HG03558 (cell line): ENCODE results near the gene LCOR.

ENCODE experiments used
- ATAC-seq: cut with Tn5 transposase; IDR thresholded peaks from one replicate; pipeline ENCODE4 v1.9.1; 2021; ENCODE audit warnings: moderate number of reproducible peaks; ENCODE audit not compliant: unreplicated experiment; ENCODE audit errors: extremely low read depth

The LCOR gene

DNA sequence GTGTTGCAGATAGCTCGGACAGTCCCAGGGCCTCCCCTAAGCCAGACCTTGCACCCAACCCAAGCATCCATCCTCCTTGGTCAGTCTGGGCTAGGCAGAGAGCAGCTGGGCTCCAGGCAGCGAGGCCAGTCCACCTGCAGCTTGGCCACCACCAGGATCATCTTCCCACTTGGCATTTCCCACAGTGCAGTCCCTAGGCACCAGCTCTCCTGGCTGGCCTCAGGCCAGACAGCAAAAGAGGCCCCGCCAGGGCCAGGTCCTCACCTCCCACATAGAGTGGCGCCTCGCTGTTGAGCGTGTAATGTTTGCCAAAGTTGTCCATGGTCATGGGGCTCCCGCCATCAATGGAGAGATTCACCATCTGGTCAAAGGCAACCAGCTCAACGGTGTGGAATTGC lies 171.7 kb downstream of the LCOR start:
- no peak for ATAC-seq

DNA sequence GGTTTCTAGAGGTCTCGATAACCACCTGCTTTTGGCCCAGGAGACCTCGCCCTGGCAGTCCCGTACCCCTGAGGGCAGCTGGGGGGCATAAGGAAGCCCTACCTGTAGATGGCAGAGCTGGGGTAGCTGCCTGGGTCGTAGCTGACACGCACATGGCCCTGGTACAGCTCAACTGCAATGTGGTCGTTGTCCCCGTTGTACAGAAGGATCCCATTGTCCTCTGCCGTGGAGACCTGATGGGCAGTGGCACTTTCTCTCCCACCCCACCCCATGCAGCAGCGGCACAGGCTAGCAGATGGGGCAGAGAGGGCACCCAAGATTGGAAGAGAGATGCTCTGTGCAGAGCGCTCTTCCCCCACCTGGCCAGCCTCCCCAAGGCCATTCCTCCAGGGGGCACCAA lies 172.5 kb downstream of the LCOR start:
- ATAC-seq = no peak

DNA sequence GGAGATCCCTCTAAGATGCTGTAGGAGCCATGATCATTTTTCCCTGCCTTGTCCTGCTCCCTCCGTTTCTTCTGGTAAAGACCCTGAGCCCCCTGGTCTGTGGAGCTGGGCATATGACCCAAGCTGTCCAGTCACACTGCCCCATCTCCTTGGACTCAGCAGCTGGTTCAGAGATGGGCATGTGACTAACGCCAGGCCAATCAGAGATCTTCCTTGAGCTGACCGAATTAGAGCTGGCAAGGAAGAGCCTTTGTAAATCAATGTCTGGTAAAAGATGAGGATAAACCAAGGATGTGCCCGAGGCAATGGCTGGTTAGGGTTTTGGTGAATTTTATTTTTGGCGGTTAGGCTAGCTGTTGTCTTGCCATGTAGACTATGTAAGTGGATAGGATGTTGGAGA lies 173.3 kb downstream of the LCOR start:
- no peak for ATAC-seq

DNA sequence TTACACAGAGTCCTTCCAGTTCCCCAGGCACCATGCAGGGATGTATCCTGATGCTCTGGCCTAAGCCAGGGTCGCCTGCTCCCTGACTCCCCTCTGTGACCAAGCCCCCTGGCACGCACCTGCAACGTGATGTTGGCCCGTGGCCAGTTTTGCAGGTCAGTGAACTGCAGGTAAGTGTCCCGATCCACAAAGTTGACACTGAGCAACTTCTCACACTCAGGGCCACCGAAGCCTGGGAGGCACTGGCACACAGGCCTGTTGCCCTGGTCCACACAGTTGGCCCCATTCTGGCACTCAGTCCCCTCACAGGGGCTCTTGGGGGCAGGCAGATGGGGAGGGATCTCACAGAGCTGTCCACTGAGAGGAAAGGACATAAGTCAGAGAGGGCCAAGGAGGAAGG lies 174.3 kb downstream of the LCOR start:
- no peak for ATAC-seq

DNA sequence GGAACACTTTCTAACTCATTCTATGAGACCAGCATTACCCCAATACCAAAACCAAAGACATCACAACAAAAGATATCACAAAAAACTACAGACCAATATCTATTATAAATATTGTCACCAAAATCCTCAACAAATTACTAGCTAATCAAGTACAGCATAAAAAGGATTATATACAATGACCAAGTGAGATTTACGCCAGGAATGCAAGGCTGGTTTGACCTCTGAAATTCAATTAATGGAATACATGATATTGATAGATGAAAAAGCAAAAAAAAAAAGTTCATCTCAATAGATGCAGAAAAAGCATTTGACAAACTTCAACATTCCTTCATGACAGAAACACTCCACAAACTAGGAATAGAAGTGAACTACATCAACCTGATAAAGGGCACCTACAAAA lies 175.3 kb downstream of the LCOR start:
- ATAC-seq = no peak

DNA sequence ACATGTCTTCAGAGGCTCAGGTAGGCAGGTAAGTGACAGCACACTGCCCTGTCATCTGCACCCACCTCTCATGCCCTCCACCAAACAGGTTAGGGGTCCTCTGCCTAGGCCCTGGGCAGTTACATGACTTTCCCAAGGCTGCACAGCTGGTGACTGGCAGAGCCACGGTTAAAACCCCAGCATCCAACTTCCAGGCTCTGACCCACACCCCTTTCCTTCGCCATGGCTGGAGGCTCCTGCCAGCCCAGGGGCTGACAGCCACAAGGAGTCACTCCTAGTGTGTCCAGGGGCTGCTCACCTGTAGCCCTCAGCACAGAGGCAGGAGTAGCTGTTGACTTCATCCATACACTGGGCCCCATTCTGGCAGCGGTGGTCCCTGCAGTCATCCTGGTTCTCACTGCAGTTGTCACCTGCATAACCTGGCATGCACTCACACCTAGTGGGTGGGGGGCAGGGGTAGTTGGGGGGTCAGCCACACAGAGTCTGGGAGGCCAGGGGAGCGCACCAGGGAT lies 178.7 kb downstream of the LCOR start:
- no peak for ATAC-seq

DNA sequence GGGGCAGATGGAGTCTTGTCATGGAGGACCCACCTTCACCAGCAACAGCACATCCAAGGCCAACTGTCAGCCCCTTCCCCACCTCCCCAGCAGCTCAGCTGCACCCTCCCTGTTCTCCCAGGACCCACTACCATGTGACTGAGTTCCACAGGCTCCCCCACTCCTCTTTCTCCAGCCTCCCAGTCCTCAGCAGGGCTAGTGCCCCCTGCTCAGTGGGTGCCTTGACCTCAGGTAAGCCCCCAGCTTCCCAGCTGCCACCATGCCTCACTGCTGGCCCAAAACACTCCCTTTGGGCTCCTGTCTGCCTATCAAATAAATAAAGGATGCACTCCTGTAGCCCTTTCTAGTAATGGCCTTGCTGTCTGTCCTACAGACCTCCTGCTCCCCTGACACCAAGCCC lies 179.3 kb downstream of the LCOR start:
- no peak for ATAC-seq

DNA sequence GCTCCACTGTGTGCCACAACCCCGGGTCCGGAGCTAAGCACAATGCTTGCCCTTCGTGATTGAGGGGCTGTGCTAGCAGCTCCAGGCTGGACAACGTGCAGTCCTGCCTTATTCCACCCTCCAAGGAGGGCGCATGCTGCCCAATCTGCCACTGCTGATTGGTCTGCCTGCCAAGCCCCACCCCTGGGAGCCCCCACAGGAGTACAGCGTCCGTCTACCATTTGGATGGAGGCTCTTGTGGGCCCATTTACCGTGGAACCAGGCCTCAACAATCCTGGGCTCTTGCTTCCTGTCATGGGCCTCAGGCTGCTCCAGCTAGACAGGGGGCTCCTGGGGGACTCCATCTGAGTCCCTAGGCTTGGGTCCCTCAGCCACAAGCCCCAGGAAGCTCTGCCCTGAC lies 180.4 kb downstream of the LCOR start:
- no peak for ATAC-seq

DNA sequence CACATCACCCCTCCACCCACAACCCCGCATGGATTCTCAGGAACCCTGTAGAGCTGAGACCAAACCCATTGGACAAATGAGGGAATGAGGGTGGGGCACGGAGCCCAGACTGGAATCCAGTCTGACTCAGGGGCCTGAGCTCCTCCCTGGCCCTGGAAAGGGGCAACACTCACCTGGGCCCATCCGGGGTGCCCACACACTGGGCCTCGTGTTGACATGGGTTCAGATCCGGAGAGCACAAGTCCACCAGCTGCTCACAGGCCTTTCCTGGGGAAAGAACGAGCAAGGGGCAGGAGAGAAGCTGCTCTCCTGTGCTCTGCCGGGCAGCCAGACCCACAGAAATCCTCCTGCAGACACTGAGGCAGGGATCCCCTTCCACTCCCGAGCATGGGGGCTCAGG lies 181.5 kb downstream of the LCOR start:
- no peak for ATAC-seq

DNA sequence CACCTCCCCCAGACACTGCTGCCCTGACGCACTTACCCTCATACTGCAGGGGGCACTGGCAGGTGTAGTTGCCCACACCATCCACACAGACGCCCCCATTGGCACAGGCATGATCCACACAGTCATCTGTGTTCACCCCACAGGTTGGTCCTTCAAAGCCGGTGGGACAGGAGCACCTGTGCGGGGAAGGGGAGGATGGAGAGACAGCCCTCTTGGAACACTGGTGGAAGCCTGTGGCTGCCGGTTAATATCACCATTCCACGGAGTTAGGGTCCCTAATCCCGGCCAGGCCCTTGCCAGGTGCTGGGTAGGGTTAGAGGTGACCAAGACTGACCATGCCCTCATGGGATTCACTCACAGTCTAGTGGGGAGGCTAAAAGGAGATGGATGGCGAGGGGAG lies 181.9 kb downstream of the LCOR start:
- ATAC-seq = no peak

DNA sequence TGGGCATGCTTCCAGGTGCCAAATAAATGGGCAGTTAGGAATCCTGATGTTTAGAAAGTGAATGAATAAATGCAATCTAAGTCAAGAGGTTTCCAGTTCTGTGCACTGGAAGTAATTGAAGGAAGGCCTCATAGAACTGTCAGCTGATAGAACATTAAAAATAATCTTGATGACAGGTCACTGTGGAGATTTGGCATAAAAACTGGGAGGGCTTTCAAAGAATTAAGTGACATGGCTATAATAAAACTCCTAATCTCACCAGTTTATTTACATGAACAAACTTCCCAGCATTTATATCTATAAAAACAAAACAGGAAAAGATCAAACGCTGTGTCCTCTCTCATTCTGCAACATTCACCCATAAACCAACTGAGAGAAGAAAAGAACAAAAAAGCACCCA lies 183.1 kb downstream of the LCOR start:
- no peak for ATAC-seq

DNA sequence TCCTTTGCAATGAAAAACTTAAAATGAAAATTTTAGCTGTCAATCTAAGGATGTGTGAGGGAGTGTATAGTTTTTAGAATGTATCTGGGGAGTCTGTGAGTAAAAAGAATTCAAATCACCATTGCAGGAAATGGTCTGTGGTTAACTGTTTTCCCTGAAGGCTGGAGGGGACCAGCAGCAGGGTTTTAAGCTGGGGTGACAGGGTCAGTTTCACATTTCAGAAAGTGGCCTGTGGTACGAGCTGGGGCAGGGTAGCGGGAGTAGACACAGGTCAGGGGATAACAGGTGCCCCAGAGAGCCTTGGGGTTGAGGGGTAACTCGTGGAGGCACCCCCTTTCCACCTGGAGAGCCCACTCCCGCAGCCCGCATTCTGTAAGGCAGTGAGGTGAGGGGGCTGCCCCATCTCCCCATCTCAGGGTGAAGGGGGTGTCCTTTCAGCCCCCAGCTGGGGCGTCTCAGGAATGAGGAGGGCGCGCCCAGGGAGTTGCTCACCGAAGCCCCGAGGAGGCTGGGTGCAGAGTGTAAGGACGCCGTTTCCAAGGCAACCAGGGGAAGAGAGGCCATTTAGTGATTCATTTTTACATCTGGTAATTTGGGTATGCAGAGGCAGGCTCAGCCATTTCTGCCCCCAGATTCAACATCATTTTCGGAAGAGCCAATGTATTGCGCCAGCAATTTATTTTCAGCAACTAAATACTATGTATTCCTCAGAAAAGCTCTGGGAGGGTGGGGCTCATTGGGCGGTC lies 184.8 kb downstream of the LCOR start:
- ATAC-seq = no peak

DNA sequence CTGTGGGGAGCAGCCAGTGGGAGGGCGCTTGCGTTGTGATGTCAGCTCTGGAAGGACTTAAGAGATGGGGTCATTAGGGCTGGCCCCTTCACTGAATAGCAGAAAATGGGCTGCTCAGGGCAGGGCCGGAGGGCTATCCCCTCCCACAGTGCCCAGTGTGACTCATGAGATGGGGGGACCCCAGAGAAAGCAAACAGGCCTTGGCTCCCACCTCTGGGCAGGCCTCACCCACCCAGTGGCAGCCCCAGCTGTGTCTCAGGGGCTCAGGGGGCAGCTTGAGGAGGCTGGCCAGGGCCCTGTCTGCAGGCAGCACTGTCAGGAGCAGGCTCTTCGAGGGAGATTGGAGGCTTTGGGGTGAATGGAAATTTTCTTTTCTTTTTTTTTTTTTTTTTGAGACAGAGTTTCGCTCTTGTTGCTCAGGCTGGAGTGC lies 185.4 kb downstream of the LCOR start:
- ATAC-seq = no peak

DNA sequence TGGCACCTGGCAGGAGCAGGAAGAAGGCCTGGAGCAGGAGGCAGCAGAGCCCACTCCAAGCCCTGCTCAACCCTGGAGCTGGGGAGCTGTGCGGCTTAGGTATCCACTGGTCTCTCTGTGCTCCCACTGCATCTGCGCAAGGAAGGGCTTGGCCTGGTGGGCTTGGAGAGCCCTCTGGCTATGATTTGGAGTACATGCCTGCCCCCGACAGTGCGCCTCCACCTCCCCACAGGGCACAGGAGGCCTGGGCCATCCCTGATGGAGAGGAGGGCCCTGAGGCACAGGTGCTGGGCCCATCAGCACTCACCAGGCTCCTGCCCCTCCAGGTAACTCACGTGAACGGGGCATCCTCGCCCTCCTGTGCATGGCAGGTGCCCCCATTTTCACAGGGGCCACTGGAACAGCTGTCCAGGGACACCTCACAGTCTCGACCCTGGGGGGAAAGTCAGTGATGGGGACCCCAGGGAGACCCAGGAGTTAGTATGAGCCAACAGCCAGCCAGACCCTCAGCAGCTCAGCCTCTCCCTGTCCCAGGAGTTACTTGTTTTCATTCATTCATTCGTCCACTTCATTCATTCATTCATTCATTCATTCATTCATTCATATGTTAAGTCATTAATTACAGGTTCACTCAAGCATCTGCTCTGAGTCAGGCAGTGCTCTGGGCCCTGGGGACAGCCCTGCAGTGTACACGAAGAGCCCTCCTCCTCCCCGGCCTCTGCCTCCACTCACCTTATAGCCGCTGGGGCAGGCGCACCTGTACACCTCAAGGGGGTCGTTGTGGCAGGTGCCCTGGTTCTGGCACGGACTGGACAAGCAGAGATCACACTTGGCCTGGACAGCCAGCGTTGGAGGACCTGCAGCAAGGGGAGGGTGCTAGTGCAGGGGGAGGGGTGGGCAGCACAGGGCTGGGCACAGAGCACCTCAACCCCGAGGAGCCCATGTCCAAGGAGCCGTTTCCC lies 186.4 kb downstream of the LCOR start:
- ATAC-seq = no peak

DNA sequence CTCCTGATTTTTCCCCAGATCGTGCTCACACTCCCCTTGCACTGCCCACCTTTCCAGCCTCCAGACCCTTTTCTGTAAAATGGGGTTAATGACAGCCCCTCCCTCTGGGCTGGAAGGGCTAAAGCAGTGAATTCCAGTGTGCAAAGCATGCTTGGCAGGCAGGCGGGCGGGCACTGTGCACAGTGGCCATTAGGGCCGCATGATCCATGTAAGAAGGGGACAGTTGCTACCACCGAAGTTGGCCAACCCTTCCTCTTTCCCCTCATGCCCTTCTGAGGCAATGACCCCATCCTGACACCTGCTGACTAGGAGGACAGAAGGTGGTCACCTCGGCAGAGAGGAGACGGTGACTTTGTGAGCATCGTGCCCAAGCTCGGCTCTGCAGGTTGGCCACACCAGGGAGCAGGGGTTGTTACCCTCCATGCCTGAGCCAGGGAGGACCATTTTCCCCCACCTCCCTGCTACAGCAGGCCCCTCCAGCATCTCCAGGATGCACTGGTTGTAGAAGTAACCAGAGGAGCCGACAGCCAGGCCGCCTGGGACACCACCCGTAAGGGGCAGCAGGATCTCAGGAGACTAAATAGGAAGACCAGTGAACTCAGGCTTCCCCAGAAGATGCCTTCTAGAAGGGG lies 187.2 kb downstream of the LCOR start:
- ATAC-seq = no peak

DNA sequence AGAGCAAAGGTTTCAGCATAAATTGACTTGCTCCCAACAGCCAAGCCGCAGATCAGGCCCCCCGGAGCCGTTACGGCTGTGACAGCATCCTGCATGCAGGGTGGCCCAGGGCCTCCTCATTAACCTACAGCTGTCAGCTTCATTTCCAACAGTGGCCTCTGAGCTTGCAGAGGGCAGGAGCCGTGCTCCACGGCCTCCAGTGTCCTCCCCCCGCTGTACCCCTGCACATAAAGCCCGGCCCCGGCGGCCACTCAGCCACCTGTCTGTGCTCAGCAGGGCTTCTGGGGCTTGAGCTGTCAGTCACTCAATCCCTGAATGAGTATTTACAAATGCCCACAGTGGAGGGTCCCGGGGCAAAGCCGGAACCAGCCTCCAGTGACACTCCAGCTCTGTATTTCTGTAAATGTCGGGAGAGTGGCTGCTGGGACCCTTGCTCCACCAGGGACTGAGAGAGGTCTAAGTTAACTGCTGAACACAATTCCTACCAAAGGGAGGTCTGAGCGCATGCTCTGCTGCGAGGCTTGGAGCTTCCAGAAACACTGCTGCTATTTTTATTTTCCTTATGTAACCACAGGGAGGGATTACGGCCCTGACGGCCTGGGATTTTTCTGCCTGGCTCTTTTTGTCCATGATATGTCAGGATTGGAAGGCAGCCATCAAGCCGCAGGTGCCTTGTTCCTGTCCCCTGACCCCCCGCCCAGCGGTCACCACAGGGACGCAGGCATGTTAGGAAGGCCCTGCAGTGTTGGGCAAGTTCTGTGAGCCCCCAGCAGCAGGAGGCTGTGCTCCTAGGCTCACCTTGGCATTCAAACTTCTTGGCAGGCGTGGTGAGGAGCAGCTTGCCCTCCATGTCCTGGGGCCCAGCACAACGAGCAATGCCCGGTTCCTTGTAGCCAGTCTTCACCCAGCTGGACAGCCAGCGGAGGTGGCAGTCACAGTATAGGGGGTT lies 188.6 kb downstream of the LCOR start:
- no peak for ATAC-seq

DNA sequence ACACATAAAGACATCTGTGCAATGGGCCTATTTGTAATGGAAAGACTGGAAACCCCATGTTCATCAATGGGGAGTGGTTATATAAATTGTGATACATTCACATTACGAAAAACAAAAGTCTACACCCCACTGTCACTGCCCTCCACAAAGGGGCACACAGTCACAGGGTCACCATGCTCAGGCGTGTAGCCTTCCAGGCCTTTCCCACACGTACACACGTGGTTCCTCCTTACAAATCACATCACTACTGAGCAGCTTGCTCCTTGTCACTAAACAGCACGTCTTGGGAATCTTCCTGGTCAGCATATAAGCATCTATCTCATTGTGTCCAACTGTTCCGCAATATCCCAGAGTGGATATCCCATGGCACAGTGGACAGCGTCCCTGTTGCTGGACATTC lies 190.5 kb downstream of the LCOR start:
- ATAC-seq = no peak

DNA sequence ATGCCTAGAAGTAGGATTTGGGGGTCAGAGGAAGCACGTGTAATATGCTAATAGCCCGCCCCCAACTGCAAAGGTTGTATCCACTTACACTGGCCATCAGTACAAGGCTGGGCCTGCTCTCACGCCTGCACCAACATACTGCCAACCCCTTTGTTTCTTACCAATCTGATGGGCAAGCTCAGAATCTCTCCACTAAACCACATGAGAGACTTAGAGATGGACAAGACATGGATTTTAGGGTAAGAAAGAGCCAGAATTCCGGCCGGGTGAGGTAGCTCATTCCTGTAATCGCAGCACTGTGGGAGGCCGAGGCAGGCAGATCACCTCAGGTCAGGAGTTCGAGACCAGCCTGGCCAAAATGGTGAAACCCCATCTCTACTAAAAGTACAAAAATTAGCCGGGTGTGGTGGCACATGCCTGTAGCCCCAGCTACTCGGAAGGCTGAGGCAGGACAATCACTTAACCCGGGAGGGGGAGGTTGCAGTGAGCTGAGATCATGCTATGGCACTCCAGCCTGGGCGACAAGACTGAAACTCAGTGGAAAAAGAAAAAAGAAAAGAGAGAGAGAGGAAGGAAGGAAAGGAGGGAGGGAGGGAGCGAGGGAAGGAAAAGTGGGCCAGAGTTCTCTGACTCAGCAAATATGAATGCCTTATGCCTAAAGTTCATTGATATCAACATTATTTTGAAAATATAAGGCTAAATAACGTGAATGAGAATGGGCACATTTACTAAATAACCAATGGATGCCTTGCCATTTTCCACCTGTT lies 191.5 kb downstream of the LCOR start:
- ATAC-seq = no peak
